Panc1 (cell line): ENCODE data around the gene PRPF39. TPM values are rescaled to one million over a fixed set of nuclear protein-coding genes. Genes with fewer than 3 reads are reported as not detected.

Experiments
- ATAC-seq: fragments of 200-7000 bp; cut with Tn5 transposase; 2 replicates; pipeline ENCODE4 v1.9.1; 2020; ENCODE audit warnings: mild to moderate bottlenecking, moderate library complexity
- BruUV-seq: library from RNA; stranded (reverse); fragments of 400-500 nt; replicated peaks from 2 replicates; lab custom pipeline; 2021; lab: Mats Ljungman, UMichigan
- CTCF ChIA-PET: fragments of 300-600 bp; sonication (Branson Sonifier 250); formaldehyde crosslinking; loops from one replicate; lab custom pipeline; 2022; ENCODE audit warnings: antibody characterized with exemption; lab: Charles Lee
- POLR2A ChIA-PET: fragments of 300-600 bp; sonication (Branson Sonifier 250); formaldehyde crosslinking; loops from one replicate; lab custom pipeline; 2022; ENCODE audit warnings: antibody characterized with exemption; lab: Charles Lee
- DNase-seq: peaks from one replicate; pipeline ENCODE4 v3.0.0-alpha.2; 2010; ENCODE audit warnings: low read depth, low spot score
- H3K27ac ChIP-seq: 2 replicates; pipeline ENCODE4 v1.5.1; 2011; ENCODE audit warnings: mild to moderate bottlenecking, low read length, inconsistent platforms
- H3K27me3 ChIP-seq: fragments of 200-500 bp; sonication (Bioruptor generic); 2 replicates; pipeline ENCODE4 v1.6.0; 2014; ENCODE audit warnings: low read length, inconsistent platforms; ENCODE audit not compliant: control insufficient read depth, insufficient read depth
- H3K36me3 ChIP-seq: fragments of 200-500 bp; sonication (Bioruptor generic); 2 replicates; pipeline ENCODE4 v1.5.1; 2014; ENCODE audit warnings: inconsistent platforms, mild to moderate bottlenecking, low read length, moderate library complexity; ENCODE audit not compliant: control insufficient read depth, insufficient read depth
- H3K4me1 ChIP-seq: 2 replicates; pipeline ENCODE4 v1.5.1; 2011; ENCODE audit warnings: inconsistent platforms, mild to moderate bottlenecking, low read length, moderate library complexity; ENCODE audit not compliant: control insufficient read depth, insufficient read depth
- H3K4me3 ChIP-seq, 2 experiments: 2 replicates each; pipeline ENCODE4 v1.5.1; 2011 to 2012; ENCODE audit warnings: low read depth in 2 of 2, low read length in 2 of 2, mild to moderate bottlenecking in 2 of 2, inconsistent platforms in 1 of 2, moderate library complexity in 1 of 2
- H3K9me3 ChIP-seq: fragments of 200-500 bp; sonication (Bioruptor generic); 2 replicates; pipeline ENCODE4 v1.5.1; 2014; ENCODE audit warnings: low read depth, mild to moderate bottlenecking, inconsistent platforms, low read length, moderate library complexity; ENCODE audit not compliant: control insufficient read depth, insufficient read depth
- CTCF ChIP-seq: fragments of 450-650 bp; IDR thresholded peaks from 2 replicates; pipeline ENCODE4 v1.5.1; 2017; ENCODE audit warnings: mild to moderate bottlenecking
- POLR2AphosphoS5 ChIP-seq: IDR thresholded peaks from 2 replicates; pipeline ENCODE4 v1.6.1; 2012; ENCODE audit warnings: mild to moderate bottlenecking, low read depth, low read length, moderate library complexity
- REST ChIP-seq, 2 experiments: IDR thresholded peaks; 2 replicates each; pipeline ENCODE4 v1.6.1; 2011 to 2012; ENCODE audit warnings: low read depth in 2 of 2, control low read depth in 1 of 2, low read length in 1 of 2, mild to moderate bottlenecking in 1 of 2, moderate library complexity in 1 of 2; ENCODE audit not compliant: insufficient read depth in 1 of 2
- SIN3A ChIP-seq: IDR thresholded peaks from 2 replicates; pipeline ENCODE4 v1.6.1; 2012; ENCODE audit warnings: low read depth, mild to moderate bottlenecking, low read length, moderate library complexity, borderline replicate concordance; ENCODE audit not compliant: insufficient read depth
- TCF7L2 ChIP-seq: IDR thresholded peaks from 2 replicates; pipeline ENCODE4 v1.6.1; 2011; ENCODE audit warnings: mild to moderate bottlenecking, low read depth, low read length, inconsistent platforms
- in situ Hi-C: cut with HindIII; loops from 2 replicates; pipeline ENCODE4 v1.10.0; 2016; ENCODE audit warnings: low sequenced_read_pairs, low pct_unique_long_range_greater_than_20kb
- intact Hi-C: fragments of 100-400 bp; cut with micrococcal nuclease; formaldehyde crosslinking; loops from one replicate; pipeline ENCODE4 v1.10.0; 2022; ENCODE audit not compliant: unreplicated experiment
- total RNA-seq: library from RNA; stranded (reverse); gene quantifications from one replicate; pipeline ENCODE4 v1.2.1, GENCODE V29; 2021; ENCODE audit not compliant: unreplicated experiment

Gene PRPF39
- total RNA-seq, 1 experiment from 2014 or later, result 30.7 TPM

GRCh38 chr14:45150386-45150890, 66.5 kb downstream of the PRPF39 start:
- ChIA-PET CTCF (no interaction called here), POLR2A (no interaction called here)
- DNase-seq (no peak), ATAC-seq (no peak)
- TF ChIP-seq SIN3A (no peak), POLR2AphosphoS5 (no peak), TCF7L2 (no peak), REST (IDR thresholded peaks at IDR 0.05; ENCODE audit: insufficient read depth in 1 of 2, low read depth in 2 of 2, low read length in 1 of 2) (no peak), CTCF (no peak)
- H3K4me1 ChIP-seq, result no peaks in the 10 kb centered on the region
- no peak overlapping the region for H3K27ac ChIP-seq
- in situ Hi-C loops (no loop called here), intact Hi-C loops (no loop called here)
- no peaks in the 10 kb centered on the region for H3K9me3 ChIP-seq
- no peaks in the 10 kb centered on the region for H3K36me3 ChIP-seq
- H3K4me3 ChIP-seq, result no peak overlapping the region
- no TSS peak for BruUV-seq
- H3K27me3 ChIP-seq, result no peaks in the 10 kb centered on the region

GRCh38 chr14:45156067-45156466, 72.2 kb downstream of the PRPF39 start:
- DNase-seq (no peak), ATAC-seq (no peak)
- ChIA-PET POLR2A (no interaction called here), CTCF (no interaction called here)
- in situ Hi-C loops (no loop called here), intact Hi-C loops (no loop called here)
- H3K4me1 ChIP-seq, result no peaks in the 10 kb centered on the region
- no TSS peak for BruUV-seq
- no peak for TF ChIP-seq POLR2AphosphoS5
- TF ChIP-seq SIN3A, result no peak
- TF ChIP-seq REST (IDR thresholded peaks at IDR 0.05; ENCODE audit: insufficient read depth in 1 of 2, low read depth in 2 of 2, low read length in 1 of 2), result no peak
- no peak for TF ChIP-seq TCF7L2
- TF ChIP-seq CTCF, result no peak
- no peak overlapping the region for H3K27ac ChIP-seq
- no peaks in the 10 kb centered on the region for H3K9me3 ChIP-seq
- H3K27me3 ChIP-seq, result no peaks in the 10 kb centered on the region
- H3K4me3 ChIP-seq, result no peak overlapping the region
- no peaks in the 10 kb centered on the region; the same call in 1 of the 2 replicates for H3K36me3 ChIP-seq
